ENCODE measurements around the gene SPRY4.
A peak's percentile ranks its signal among the peaks of the same experiment; 100 is the strongest.
"Not testable (repeated sequence)": the region's sequence is repeated elsewhere in the genome, so short reads cannot be mapped to it uniquely, and the experiment has no call there.

SPRY4 gene

DNA sequence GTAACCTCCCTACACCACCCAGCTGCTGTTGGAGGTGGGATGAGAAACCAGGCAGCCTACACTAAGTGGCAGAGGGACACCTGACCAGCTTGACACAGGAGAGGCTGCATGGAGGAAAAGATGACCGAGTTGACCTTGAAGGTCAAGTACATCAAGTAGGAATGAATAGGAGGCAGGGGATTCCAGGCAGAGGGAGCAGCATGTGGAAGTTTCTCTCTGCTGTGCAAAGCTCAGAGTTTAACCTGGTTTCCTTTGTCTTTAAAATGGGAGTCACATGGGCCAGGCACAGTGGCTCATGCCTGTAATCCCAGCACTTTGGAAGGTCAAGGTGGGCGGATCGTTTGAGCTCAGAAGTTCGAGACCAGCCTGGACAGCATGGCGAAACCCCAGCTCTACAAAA, 32.6 kb downstream of the SPRY4 start:
- peak; percentile 24 for DNase-seq

DNA sequence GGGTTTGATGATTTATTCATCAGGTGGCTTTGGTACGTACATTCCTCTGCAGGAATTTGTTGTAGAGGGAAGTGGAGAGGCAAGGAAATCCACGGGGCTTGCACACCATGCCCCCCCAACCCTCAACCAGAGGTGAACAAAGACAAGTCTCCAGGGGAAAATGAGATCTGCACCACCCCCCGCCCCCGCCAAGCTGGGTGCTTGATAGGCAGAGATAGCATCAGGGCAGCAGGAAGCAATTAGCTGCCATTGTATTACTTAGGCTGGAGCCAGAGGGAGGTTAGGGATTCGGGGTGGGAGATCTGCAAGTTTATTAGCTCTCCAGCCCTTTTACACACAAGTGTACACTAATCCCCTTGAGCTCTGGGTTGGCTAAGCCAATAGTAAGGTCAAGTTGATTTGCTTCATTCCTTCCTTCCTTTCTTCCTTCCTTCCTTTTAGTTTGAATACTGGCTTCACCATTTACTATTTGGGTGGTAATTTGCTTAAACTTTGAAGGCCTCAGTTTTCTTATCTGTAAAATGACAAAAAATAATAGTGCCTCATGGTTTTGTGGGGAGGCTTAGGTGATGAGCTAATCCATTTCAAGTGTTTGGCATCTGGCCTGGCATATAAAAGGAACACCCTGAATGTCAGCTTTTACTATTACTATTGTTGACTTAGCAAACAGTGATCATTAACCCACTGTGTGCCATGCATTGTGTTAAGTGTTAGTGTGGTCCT, 34.1 kb downstream of the SPRY4 start:
- peak; percentile 91 for DNase-seq

DNA sequence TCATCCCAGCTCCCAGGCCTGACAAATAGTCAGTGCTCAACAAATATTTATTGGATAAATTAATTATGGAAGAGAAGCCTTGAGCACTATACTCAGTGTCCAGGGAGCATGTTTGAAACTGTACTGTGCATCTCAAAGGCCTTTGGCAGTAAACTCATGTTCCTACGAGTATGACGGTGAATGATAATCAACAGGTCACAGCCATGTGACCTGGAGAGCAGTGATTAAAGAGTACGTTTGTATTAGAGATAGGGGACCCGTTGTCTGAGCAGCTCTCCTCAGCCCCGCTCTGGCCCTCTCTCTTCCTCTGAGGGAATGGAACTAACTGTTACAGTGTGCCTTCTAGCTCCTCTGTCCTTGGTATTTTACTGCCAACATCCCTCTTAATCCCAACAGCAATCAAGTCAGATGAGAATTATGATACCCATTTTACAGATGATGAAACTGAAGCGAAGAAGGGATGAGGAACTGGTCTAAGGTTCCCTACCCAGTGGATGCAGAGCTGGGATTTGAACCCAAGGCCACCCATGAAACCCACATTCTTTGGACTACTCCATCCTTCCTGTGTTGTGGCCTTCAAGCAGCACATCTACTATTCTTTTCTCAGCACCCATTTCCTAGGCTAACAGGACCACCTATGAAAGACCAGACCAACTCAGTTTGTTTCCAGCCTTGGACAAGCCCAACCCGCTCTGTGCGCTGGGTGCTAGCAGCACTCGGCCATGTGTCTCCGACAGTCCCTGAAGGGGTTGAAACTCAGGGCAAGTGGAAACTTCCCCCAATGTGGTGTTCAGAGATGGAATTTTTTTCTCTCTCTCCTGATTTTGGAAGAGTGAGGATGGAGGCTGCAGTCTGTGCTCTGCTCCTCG, 34.9 kb downstream of the SPRY4 start:
- no peak for DNase-seq

DNA sequence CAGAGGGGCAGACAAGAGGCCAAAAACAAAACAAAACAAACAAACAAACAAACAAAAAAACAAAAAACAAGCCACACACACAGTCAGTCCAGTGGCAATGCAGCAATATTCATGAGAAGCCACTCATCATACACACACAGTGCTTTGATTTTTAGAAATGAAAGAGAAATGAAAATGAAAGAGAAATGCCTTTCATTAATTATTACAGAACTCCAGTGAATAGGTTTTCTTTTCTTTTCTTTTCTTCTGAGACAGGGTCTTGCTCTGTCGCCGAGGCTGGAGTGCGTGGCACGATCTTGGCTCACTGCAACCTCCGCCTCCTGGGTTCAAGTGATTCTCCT, 36.9 kb downstream of the SPRY4 start:
- DNase-seq = no peak

GRCh38 chr5:142287096-142287972, 37.5 kb downstream of the SPRY4 start:
- DNase-seq = no peak

GRCh38 chr5:142286111-142286510, 38.7 kb downstream of the SPRY4 start:
- no peak for DNase-seq

GRCh38 chr5:142283304-142283703, 41.5 kb downstream of the SPRY4 start:
- no peak for DNase-seq

DNA sequence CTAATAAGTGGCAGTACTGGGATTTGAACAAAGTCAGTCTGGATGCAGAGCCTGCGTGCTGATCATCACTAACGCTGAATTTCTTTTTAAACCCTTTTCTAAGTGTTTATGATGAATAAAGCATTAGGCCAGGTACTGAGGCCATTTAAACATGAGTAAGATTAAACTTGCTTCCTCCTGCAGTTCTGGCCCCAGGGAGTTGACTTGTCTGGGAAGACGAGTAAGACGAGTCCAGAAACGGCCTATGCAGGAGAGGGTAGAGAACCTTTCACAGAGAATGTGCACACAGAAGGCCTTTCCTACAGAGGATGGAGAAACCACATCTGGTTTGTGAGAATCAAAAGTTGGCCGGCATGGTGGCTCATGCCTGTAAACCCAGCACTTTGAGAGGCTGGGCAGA, 42.9 kb downstream of the SPRY4 start:
- DNase-seq = no peak

GRCh38 chr5:142281008-142281367, 43.8 kb downstream of the SPRY4 start:
- no peak for DNase-seq

- DNase-seq = no peak
Observed at GRCh38 chr5:142280066-142281007, 44.5 kb downstream of the SPRY4 start.

DNA sequence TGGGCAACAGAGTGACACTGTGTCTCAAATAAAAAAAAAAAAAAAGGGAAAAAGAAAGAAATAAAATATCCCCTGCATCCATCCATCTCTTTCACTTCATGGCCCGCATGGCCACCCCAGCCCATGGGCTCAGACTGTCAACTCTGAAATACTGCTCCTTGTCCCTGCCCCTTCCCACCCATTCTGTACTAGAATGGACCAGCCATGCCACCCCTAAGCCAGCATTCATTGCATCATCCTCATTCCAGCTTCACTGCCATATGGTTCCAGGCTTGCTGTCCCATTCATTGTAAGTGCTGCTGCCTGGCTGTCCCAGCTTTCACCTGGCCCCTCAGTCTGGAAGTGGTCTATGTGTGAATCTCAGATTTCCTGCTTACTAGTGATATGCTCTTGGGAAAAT, 46.2 kb downstream of the SPRY4 start:
- DNase-seq = no peak

- DNase-seq = no peak
Observed at GRCh38 chr5:142277796-142278195, 47.0 kb downstream of the SPRY4 start.

GRCh38 chr5:142276517-142276916, 48.3 kb downstream of the SPRY4 start:
- DNase-seq = no peak

GRCh38 chr5:142275496-142275895, 49.3 kb downstream of the SPRY4 start:
- DNase-seq = no peak

DNA sequence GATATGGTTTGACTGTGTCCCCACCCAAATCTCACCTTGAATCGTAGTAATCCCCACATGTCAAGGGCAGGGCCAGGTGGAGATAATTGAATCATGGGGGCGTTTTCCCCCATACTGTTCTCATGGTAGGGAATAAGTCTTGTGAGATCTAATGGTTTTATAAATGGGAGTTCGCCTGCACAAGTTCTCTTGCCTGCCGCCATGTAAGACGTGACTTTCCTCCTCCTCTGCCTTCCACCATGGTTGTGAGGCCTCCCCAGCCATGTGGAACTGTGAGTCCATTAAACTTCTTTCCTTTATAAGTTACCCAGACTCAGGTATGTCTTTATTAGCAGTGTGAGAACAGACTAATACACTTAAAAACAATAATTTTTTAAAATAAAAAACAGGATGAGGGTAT, 52.2 kb downstream of the SPRY4 start:
- not testable (repeated sequence) for DNase-seq

DNA sequence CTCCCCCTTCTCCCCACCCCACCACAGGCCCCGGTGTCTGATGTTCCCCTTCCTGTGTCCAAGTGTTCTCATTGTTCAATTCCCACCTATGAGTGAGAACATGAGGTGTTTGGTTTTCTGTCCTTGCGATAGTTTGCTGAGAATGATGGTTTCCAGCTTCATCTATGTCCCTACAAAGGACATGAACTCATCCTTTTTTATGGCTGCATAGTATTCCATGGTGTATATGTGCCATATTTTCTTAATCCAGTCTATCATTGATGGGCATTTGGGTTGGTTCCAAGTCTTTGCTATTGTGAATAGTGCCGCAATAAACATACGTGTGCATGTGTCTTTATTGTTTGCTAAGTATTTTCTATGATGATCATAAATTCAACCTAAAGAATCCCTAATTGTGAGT, 60.7 kb downstream of the SPRY4 start:
- DNase-seq = not testable (repeated sequence)

GRCh38 chr5:142263346-142263745, 61.5 kb downstream of the SPRY4 start:
- no peak for DNase-seq

GRCh38 chr5:142262683-142263082, 62.1 kb downstream of the SPRY4 start:
- DNase-seq = no peak

Data from SHP77 treated with DMSO at 0.1 percent for 48 hours (cell line).